IMR-90 (cell line): ENCODE results near the gene ZDHHC22.

Experiments
- CTCF ChIP-seq: conservative IDR thresholded peaks from 2 replicates; pipeline ENCODE4 v1.5.1; 2012; ENCODE audit warnings: mild to moderate bottlenecking, low read depth, low read length, improper control_type of control experiment
- POLR2A ChIP-seq: IDR thresholded peaks from 2 replicates; pipeline ENCODE4 v1.6.1; 2012; ENCODE audit warnings: mild to moderate bottlenecking, low read depth, low read length
- SMC3 ChIP-seq: fragments of 150-350 bp; IDR thresholded peaks from 2 replicates; pipeline ENCODE4 v1.6.1; 2016; ENCODE audit warnings: low read depth, mild to moderate bottlenecking, antibody characterized with exemption, low read length, moderate library complexity
- TF ChIP-seq, protein P1 (sequence below): fragments of 150-350 bp; IDR thresholded peaks from 2 replicates; pipeline ENCODE4 v1.6.1; 2017; ENCODE audit warnings: mild to moderate bottlenecking, antibody characterized with exemption, low read length, low read depth

DNA sequence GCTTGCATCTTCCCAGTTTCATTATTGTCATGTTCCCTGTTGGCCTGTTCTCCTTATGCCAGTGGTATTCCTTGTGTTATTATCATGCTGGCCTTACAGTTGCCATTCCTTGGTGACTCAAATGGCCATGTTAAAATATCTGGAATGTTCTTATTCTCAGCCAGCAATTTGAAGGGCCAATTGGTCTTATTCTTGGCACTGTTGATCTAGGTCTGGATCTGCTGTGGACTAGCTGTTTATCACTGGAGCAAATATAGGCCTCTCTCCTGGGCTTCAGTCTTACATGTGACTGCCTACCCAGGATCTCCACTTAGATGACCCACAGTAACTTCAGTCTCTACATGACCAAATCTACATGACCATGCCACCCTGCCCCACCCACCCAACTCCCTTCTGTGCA is 38.1 kb downstream of the ZDHHC22 start:
- TF ChIP-seq CTCF (no peak), POLR2A (no peak), SMC3 (no peak)
- TF ChIP-seq, protein P1, sequence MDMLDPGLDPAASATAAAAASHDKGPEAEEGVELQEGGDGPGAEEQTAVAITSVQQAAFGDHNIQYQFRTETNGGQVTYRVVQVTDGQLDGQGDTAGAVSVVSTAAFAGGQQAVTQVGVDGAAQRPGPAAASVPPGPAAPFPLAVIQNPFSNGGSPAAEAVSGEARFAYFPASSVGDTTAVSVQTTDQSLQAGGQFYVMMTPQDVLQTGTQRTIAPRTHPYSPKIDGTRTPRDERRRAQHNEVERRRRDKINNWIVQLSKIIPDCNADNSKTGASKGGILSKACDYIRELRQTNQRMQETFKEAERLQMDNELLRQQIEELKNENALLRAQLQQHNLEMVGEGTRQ, result no peak
